Measurements from ENCODE around the gene STK16. TPM values are rescaled to one million over a fixed set of nuclear protein-coding genes. Genes with fewer than 3 reads are reported as not detected.
A peak's percentile ranks its signal among the peaks of the same experiment; 100 is the strongest.
"Not testable (repeated sequence)": the region's sequence is repeated elsewhere in the genome, so short reads cannot be mapped to it uniquely, and the experiment has no call there.

Gene STK16, protein sequence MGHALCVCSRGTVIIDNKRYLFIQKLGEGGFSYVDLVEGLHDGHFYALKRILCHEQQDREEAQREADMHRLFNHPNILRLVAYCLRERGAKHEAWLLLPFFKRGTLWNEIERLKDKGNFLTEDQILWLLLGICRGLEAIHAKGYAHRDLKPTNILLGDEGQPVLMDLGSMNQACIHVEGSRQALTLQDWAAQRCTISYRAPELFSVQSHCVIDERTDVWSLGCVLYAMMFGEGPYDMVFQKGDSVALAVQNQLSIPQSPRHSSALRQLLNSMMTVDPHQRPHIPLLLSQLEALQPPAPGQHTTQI
- total RNA-seq = 10 to 100 TPM; 31.2 to 31.5 TPM

GRCh38 chr2:219245148-219245898, at the start of gene STK16, which contains the start of gene GLB1L:
Gene STK16 (plus strand): TSS chr2:219245479. CDS start chr2:219246000, 521 bp downstream.
Gene GLB1L (minus strand): TSS chr2:219245444. CDS start chr2:219243573, 1,871 bp downstream.
- H3K4me1 Mint-ChIP-seq (ENCODE audit: low read depth) = peaks cover 66% of the 10 kb centered on the region

DNA sequence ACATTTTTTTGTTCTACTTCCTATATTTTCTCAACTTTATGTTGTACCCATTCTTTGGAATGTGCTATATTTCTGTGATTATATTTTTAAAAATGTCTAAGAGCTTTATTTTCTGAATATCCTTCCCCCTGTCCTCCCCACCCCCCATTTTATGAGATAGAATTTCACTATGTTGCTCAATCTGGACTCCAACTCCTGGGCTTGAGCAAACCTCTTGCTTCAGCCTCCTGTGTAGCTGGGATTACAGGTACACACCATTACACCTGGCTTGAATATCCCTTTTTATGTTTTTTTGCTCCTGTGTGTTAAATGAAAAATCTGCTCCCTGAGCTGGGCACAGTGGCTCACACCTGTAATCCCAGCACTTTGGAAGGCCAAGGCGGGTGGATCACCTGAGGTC, 47.9 kb upstream of the STK16 start:
- H3K27me3 Mint-ChIP-seq (ENCODE audit: low read depth) = no peaks in the 10 kb centered on the region
- DNase-seq = no peak
- no peak overlapping the region for H3K4me3 Mint-ChIP-seq
- H3K4me1 Mint-ChIP-seq (ENCODE audit: low read depth) = peaks cover 19% of the 10 kb centered on the region
- ATAC-seq = no peak
- H3K36me3 Mint-ChIP-seq (ENCODE audit: low read depth) = peaks cover 9% of the 10 kb centered on the region
- POLR2A ChIA-PET = interaction anchor here (1.6 kb wide), 1 partner anchor 9 kb away, joined by 7 read pairs; no protein-coding TSS in a partner anchor
- CTCF ChIA-PET = interaction anchor here (0.8 to 3.0 kb wide), 5 partner anchors 9 to 98 kb away, joined by 3 to 10 read pairs (median 3); partner anchors contain the start of gene ZFAND2B
- no peak overlapping the region for H3K27ac Mint-ChIP-seq
- H3K9me3 Mint-ChIP-seq (ENCODE audit: insufficient read depth) = peaks cover 4% of the 10 kb centered on the region

More at GRCh38 chr2:219245148-219245898, at the start of gene STK16, which contains the start of gene GLB1L:
- POLR2A ChIA-PET = interaction anchor here (0.5 to 3.9 kb wide), 16 partner anchors 9 to 86 kb away, joined by 3 to 66 read pairs (median 6); partner anchors contain the start of genes ANKZF1, ATG9A, CNPPD1 and DNAJB2
- Mint-ChIP-seq H3K27ac (peak within 1 kb of the TSS; percentile 100), H3K36me3 (ENCODE audit: low read depth) (peaks cover 46% of the 10 kb centered on the region), H3K27me3 (ENCODE audit: low read depth) (no peaks in the 10 kb centered on the region), H3K4me3 (peak within 1 kb of the TSS; percentile 99), H3K9me3 (ENCODE audit: insufficient read depth) (no peaks in the 10 kb centered on the region)
- DNase-seq = peak; percentile 92
- CTCF ChIA-PET = interaction anchor here (0.9 to 6.3 kb wide), 13 partner anchors 10 to 85 kb away, joined by 3 to 65 read pairs (median 5); partner anchors contain the start of genes ABCB6, ANKZF1, ATG9A and DNAJB2
- ATAC-seq = peak; percentile 74

GRCh38 chr2:219198974-219199373, 46.3 kb upstream of the STK16 start:
- POLR2A ChIA-PET = no interaction called here
- Mint-ChIP-seq H3K9me3 (ENCODE audit: insufficient read depth) (peaks cover 4% of the 10 kb centered on the region), H3K36me3 (ENCODE audit: low read depth) (peaks cover 17% of the 10 kb centered on the region)

DNA sequence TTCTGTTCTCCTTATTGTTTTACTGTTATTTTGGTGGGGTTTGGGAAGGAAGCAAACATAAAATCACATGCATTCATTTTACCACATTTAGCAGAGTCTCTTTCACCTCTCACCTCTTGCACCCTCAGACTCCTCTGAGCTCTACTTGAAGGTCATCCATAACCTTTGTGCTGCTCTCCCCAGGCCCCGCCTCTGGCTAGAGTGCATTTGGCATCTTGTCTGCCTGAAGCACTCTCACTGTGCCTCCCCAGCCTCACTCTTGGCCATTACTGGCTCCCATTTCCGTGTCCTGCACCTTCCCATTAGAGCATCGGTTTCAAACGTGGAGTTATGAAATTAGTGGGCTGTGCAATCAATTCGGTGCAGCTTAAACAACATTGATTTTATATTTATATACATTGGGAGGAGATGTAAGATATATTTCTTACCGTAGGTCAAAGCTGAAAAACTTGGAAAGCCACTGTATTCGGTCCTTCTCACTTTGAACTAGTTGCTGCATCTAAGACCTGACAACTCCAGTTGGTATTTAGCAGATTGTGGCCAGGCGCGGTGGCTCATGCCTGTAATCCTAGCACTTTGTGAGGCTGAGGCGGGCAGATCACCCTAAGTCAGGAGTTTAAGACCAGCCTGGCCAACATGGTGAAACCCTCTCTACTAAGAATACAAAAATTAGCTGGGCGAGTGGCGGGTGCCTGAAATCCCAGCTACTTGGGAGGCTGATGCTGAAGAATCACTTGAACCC, 45.6 kb upstream of the STK16 start:
- peaks cover 20% of the 10 kb centered on the region for H3K36me3 Mint-ChIP-seq (ENCODE audit: low read depth)
- peaks cover 8% of the 10 kb centered on the region for H3K9me3 Mint-ChIP-seq (ENCODE audit: insufficient read depth)
- DNase-seq (no peak), ATAC-seq (peak; percentile 33)
- CTCF ChIA-PET = interaction anchor here (0.9 to 2.6 kb wide), 10 partner anchors 8 to 95 kb away, joined by 3 to 12 read pairs (median 4); partner anchors contain the start of genes DNAJB2 and NHEJ1
- H3K27ac Mint-ChIP-seq = peak overlapping the region; percentile 76
- POLR2A ChIA-PET = interaction anchor here (0.8 to 1.8 kb wide), 11 partner anchors 11 to 188 kb away, joined by 3 to 27 read pairs (median 5); partner anchors contain the start of genes ABCB6, ANKZF1, ATG9A and CNPPD1
- H3K4me3 Mint-ChIP-seq = peak overlapping the region; percentile 34
- peaks cover 20% of the 10 kb centered on the region for H3K4me1 Mint-ChIP-seq (ENCODE audit: low read depth)
- no peaks in the 10 kb centered on the region for H3K27me3 Mint-ChIP-seq (ENCODE audit: low read depth)

More at GRCh38 chr2:219198974-219199373, 46.3 kb upstream of the STK16 start:
- CTCF ChIA-PET = interaction anchor here (1.0 to 2.6 kb wide), 5 partner anchors 7 to 40 kb away, joined by 3 to 12 read pairs (median 7); partner anchors contain the start of gene NHEJ1
- Mint-ChIP-seq H3K27ac (no peak overlapping the region), H3K27me3 (ENCODE audit: low read depth) (no peaks in the 10 kb centered on the region), H3K4me1 (ENCODE audit: low read depth) (peaks cover 19% of the 10 kb centered on the region), H3K4me3 (no peak overlapping the region)
- no peak for ATAC-seq
- DNase-seq = no peak

DNA sequence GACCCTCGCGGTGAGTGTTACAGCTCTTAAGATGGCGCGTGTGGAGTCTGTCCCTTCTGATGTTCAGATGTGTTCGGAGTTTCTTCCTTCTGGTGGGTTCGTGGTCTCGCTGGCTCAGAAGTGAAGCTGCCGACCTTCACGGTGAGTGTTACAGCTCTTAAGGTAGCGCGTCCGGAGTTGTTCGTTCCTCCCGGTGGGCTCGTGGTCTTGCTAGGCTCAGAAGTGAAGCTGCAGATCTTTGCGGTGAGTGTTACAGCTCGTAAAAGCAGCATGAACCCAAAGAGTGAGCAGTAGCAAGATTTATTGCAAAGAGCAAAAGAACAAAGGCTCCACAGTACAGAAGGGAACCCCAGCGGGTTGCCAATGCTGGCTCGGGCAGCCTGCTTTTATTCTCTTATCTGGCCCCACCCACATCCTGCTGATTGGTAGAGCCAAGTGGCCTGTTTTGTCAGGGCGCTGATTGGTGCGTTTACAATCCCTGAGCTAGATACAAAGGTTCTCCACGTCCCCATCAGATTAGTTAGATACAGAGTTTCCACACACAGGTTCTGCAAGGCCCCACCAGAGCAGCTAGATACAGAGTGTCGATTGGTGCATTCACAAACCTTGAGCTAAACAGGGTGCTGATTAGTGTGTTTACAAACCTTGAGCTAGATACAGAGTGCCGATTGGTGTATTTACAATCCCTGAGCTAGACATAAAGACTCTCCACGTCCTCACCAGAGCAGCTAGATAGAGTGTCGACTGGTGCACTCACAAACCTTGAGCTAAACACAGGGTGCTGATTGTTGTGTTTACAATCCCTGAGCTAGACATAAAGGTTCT, 44.6 kb upstream of the STK16 start:
- not testable (repeated sequence) for H3K27me3 Mint-ChIP-seq (ENCODE audit: low read depth); H3K9me3 Mint-ChIP-seq (ENCODE audit: insufficient read depth); ATAC-seq
- POLR2A ChIA-PET = interaction anchor here (0.6 to 1.8 kb wide), 15 partner anchors 12 to 187 kb away, joined by 3 to 27 read pairs (median 5); partner anchors contain the start of genes ABCB6, ANKZF1, ATG9A and CNPPD1
- CTCF ChIA-PET = interaction anchor here (0.9 to 2.6 kb wide), 8 partner anchors 9 to 94 kb away, joined by 3 to 12 read pairs (median 6); partner anchors contain the start of gene DNAJB2
- H3K36me3 Mint-ChIP-seq (ENCODE audit: low read depth) = peaks cover 20% of the 10 kb centered on the region
- peak; percentile 61 for DNase-seq
- peak overlapping the region; percentile 95 for H3K27ac Mint-ChIP-seq
- peak overlapping the region; percentile 73 for H3K4me3 Mint-ChIP-seq
- H3K4me1 Mint-ChIP-seq (ENCODE audit: low read depth) = peaks cover 22% of the 10 kb centered on the region

GRCh38 chr2:219201331-219201730, 43.9 kb upstream of the STK16 start:
- ChIA-PET POLR2A (interaction anchor here (1.2 to 1.8 kb wide), 8 partner anchors 12 to 186 kb away, joined by 3 to 27 read pairs (median 6); partner anchors contain the start of genes ABCB6, ANKZF1, ATG9A and CNPPD1), CTCF (interaction anchor here (2.5 to 2.6 kb wide), 2 partner anchors 20 to 30 kb away, joined by 10 to 12 read pairs; no protein-coding TSS in a partner anchor)
- ATAC-seq; H3K27me3 Mint-ChIP-seq (ENCODE audit: low read depth); H3K9me3 Mint-ChIP-seq (ENCODE audit: insufficient read depth); H3K4me3 Mint-ChIP-seq; DNase-seq: not testable (repeated sequence)
- Mint-ChIP-seq H3K27ac (peak overlapping the region; percentile 95), H3K36me3 (ENCODE audit: low read depth) (peaks cover 20% of the 10 kb centered on the region), H3K4me1 (ENCODE audit: low read depth) (peaks cover 28% of the 10 kb centered on the region)

DNA sequence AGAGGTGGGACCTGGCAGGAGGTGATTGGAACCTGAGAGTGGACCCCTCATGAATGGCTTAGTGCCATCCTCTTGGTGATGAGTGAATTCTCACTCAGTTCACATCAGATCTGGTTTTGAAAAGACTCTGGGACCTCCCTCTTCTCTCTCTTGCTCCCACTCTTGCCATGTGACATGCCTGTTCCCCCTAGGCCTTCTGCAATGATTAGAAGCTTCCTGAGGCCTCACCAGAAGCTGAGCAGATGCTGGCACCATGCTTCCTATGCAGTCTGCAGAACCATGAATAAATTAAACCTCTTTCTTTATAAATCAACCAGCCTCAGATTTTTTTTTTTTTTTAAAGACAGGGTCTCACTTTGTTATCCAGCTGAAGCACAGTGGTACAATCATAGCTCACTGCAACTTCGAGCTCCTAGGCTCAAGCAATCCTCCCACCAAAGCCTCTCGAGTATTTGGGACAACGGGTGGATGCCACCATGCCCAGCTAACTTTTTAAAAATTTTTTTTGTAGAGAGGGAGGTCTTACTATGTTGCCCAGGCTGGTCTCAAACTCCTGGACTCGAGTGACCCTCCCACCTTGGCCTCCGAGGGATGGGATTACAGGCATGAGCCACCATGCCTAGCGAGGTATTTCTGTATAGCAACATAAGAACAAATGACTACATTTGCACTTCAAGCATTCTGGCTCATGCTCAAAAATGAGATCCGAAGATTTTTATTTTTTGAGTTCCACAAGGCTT, 40.7 kb upstream of the STK16 start:
- peaks cover 50% of the 10 kb centered on the region for H3K4me1 Mint-ChIP-seq (ENCODE audit: low read depth)
- no peak overlapping the region for H3K4me3 Mint-ChIP-seq
- H3K9me3 Mint-ChIP-seq (ENCODE audit: insufficient read depth) = peaks cover 9% of the 10 kb centered on the region
- ATAC-seq = no peak
- no peak overlapping the region for H3K27ac Mint-ChIP-seq
- ChIA-PET CTCF (interaction anchor here (1.7 kb wide), 1 partner anchor 74 kb away, joined by 3 read pairs; the partner anchor contains the start of gene DNAJB2), POLR2A (interaction anchor here (0.6 kb wide), 1 partner anchor 44 kb away, joined by 3 read pairs; the partner anchor contains the start of gene NHEJ1)
- H3K27me3 Mint-ChIP-seq (ENCODE audit: low read depth) = no peaks in the 10 kb centered on the region
- H3K36me3 Mint-ChIP-seq (ENCODE audit: low read depth) = peaks cover 45% of the 10 kb centered on the region
- no peak for DNase-seq

DNA sequence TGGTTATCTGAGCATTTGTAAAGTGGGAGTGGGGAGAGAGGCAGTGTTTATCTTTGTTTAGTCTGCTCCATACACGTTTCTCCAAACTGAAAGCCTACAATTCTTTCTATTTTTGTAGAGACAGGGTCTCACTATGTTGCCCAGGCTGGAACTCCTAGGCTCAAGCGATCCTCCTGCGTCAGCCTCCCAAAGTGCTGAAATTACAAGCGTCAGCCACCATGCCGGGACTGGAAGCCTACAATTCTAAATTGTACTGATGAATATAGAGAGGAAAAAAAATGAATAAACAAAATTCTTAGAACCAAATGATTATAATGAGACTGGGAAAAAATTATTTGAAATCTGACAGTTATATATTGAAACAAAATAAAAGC, 40.1 kb upstream of the STK16 start:
- Mint-ChIP-seq H3K27me3 (ENCODE audit: low read depth) (no peaks in the 10 kb centered on the region), H3K36me3 (ENCODE audit: low read depth) (peaks cover 50% of the 10 kb centered on the region), H3K4me3 (no peak overlapping the region), H3K4me1 (ENCODE audit: low read depth) (peaks cover 53% of the 10 kb centered on the region), H3K9me3 (ENCODE audit: insufficient read depth) (peaks cover 9% of the 10 kb centered on the region), H3K27ac (peak overlapping the region; percentile 55)
- CTCF ChIA-PET = interaction anchor here (1.1 to 2.0 kb wide), 4 partner anchors 8 to 329 kb away, joined by 3 to 17 read pairs (median 10); partner anchors contain the start of gene CNPPD1
- ATAC-seq = no peak
- DNase-seq = no peak
- POLR2A ChIA-PET = interaction anchor here (1.1 to 5.3 kb wide), 3 partner anchors 8 to 29 kb away, joined by 7 to 49 read pairs (median 9); partner anchors contain the start of genes ABCB6, CNPPD1 and RETREG2

GRCh38 chr2:219205981-219206327, 39.3 kb upstream of the STK16 start:
- Mint-ChIP-seq H3K9me3 (ENCODE audit: insufficient read depth) (peaks cover 7% of the 10 kb centered on the region), H3K4me1 (ENCODE audit: low read depth) (peaks cover 53% of the 10 kb centered on the region), H3K36me3 (ENCODE audit: low read depth) (peaks cover 49% of the 10 kb centered on the region), H3K27me3 (ENCODE audit: low read depth) (no peaks in the 10 kb centered on the region), H3K4me3 (peak overlapping the region; percentile 86), H3K27ac (peak overlapping the region; percentile 96)
- ChIA-PET POLR2A (interaction anchor here (0.6 to 5.3 kb wide), 17 partner anchors 9 to 75 kb away, joined by 3 to 49 read pairs (median 6); partner anchors contain the start of genes ABCB6, ANKZF1, ATG9A and CNPPD1), CTCF (interaction anchor here (0.8 to 4.6 kb wide), 16 partner anchors 9 to 330 kb away, joined by 3 to 49 read pairs (median 4); partner anchors contain the start of genes CNPPD1, DNAJB2, NHEJ1 and SLC23A3)
- DNase-seq (no peak), ATAC-seq (no peak)

Data from activated CD8-positive, alpha-beta T cell treated with anti-CD3 and anti-CD28 coated beads, Interleukin-2, amount 10 ng/mL, durations not matched to agents 7 days and 5 days (primary cell).